T follicular helper cell (primary cell): Measurements from ENCODE around the gene APPL2.
"Not testable (repeated sequence)": the region's sequence is repeated elsewhere in the genome, so short reads cannot be mapped to it uniquely, and the experiment has no call there.

Source experiments
- DNase-seq: peaks from one replicate; pipeline ENCODE4 v3.0.0-alpha.2; 2020; ENCODE audit warnings: low read depth

APPL2 gene

GRCh38 chr12:105192624-105193225 lies 43.2 kb downstream of the APPL2 start:
- DNase-seq, result no peak

DNA sequence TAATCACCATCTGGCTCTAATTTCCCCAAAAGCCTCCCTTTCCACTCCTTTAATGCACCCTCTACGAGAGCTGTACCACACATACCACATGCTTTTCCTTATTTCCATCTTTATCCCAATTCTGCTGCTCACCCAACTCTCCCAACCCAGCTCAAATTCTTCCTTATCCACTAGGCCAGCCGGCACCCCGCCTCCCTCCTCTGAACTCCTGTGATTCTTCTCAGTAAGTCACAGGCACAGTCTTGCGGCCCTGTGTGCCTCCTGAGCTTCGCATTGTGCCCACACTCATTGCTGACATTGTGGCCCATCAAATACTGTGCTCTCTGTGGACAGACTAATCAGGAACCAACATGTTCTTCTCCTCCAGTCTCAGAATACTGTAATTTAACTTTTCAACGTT lies 45.4 kb downstream of the APPL2 start:
- DNase-seq, result no peak

GRCh38 chr12:105189293-105189692 lies 46.7 kb downstream of the APPL2 start:
- no peak for DNase-seq

DNA sequence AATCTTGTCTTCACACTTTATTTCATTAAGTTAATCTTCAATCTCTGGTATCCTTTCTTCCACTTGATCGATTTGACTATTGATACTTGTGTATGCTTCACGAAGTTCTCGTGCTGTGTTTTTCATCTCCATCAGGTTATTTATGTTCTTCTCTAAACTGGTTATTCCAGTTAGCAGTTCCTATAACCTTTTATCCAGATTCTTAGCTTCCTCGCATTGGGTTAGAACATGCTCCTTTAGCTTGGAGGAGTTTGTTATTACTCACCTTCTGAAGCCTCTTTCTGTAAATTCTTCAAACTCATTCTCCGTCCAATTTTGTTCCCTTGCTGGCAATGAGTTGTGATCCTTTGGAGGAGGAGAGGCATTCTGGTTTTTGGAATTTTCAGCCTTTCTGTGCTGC lies 52.0 kb downstream of the APPL2 start:
- DNase-seq, result not testable (repeated sequence)

DNA sequence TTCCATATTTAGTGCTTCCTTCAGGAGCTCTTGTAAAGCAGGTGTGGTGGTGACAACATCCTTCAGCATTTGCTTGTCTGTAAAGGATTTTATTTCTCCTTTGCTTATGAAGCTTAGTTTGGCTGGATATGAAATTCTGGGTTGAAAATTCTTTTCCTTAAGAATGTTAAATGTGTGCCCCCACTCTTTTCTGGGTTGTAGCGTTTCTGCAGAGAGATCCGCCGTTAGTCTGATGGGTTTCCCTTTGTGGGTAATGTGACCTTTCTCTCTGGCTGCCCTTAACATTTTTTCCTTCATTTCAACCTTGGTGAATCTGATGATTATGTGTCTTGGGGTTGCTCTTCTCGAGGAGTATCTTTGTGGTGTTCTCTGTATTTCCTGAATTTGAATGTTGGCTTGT lies 52.6 kb downstream of the APPL2 start:
- DNase-seq, result not testable (repeated sequence)

DNA sequence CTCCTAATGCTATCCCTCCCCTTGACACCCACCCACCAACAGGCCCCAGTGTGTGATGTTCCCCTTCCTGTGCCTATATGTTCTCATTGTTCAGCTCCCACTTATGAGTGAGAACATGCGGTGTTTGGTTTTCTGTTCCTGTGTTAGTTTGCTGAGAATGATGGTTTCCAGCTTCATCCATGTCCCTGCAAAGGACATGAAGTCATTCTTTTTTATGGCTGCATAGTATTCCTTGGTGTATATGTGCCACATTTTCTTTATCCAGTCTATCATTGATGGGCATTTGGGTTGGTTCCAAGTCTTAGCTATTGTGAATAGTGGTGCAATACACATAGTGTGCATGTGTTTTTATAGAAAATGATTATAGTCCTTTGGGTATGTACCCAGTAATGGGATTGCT lies 56.9 kb downstream of the APPL2 start:
- DNase-seq, result not testable (repeated sequence)

DNA sequence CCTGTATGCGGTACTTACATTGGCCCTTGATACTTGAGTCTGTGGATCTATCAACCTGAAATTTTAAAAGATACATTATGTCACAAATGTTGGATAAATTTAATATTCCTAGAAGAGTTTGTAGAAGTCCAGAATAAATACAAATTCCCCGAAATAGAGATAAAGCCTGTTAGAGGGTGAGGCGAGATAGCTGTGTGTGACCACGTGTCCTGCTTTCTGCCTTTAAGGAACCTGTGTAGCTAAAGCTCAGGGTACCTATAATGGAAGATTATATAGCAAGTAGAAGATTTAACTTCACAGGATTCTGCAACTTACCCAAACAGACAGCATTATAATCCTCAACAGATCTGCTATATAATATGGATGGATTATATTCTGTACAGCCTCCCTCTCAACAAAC lies 58.8 kb downstream of the APPL2 start:
- DNase-seq, result no peak

- no peak for DNase-seq
Measured at GRCh38 chr12:105175397-105175990, 60.5 kb downstream of the APPL2 start.

- no peak for DNase-seq
Measured at GRCh38 chr12:105171691-105172436, 64.1 kb downstream of the APPL2 start.

DNA sequence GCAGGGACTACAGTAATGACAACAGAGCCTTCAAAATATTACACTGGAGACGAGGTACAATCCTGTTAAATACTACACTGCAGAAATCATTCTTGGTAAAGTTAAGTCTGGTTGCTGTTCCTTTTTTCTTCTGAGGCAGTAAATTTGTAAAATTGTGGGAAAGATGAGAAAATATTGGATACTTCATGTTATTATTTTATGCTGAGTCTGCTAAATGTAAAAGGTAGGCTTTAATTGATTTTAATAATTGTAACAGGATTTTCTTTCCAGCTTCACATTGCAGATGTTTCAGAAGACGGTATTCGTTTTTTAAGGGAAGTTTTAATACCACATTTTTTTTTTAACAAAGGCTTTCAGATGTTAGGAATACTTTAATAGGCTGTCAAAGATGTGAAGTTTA lies 65.8 kb downstream of the APPL2 start:
- DNase-seq, result no peak

GRCh38 chr12:105168006-105168405 lies 68.0 kb downstream of the APPL2 start:
- DNase-seq, result no peak

- no peak for DNase-seq
Measured at GRCh38 chr12:105167346-105167745, 68.6 kb downstream of the APPL2 start.

DNA sequence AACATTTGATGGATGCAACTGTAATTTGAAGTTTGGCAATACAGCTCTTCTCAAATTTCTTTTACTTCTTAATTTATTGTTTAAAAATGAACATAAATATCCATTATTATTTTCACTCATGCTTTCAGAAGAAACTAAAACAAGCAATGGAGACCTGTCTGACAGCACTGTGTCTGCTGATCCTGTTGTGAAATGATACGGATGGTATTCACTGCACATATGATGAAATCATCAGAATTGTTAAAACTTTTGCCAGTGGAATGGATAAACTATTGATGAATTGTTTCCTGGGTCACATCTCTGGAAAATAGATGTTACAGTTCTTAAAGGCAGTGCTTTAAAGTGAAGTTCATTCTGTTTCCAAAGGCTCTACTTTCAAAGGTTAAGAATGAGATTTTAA lies 69.2 kb downstream of the APPL2 start:
- DNase-seq, result no peak

- no peak for DNase-seq
Measured at GRCh38 chr12:105164068-105164467, 71.9 kb downstream of the APPL2 start.

DNA sequence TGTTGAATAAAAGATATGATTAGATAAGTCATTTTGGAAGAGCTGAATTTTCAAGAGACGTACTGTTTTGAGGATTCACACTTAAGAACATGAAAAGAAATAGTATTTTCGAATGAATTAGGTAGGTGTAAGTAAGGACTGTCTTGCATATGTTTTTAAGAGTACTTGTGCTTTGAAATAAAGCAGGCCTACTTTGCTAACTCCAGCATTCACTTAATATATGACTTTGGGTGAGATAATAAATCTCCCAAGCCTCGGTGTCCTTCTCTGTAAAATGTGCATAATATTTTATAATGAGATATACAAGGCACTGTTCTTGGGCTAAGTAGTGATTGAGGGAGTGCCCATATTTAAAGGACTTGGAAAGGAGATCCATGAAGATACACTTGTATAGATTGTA lies 73.8 kb downstream of the APPL2 start:
- no peak for DNase-seq

GRCh38 chr12:105158876-105159275 lies 77.1 kb downstream of the APPL2 start:
- DNase-seq, result no peak

GRCh38 chr12:105157606-105158005 lies 78.4 kb downstream of the APPL2 start:
- DNase-seq, result no peak

GRCh38 chr12:105156260-105156659 lies 79.7 kb downstream of the APPL2 start:
- no peak for DNase-seq

DNA sequence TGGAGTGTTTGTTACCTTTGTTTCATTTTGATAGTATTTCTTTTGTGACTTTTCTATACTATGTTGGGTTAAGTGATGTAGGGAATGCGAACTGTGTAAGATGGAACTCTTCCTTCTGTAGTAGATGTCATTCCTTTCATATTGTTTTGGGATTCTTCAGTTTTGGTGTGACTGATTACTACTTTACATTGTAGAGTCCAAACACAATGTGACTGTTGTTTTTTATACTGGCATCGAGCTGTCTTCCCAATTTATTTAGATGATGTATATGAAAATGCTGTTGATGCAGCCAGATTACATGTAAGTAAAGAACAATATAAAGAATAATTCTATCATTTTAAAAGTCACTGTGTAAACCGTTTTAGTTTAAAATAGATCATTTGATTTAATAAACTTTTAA lies 93.7 kb downstream of the APPL2 start:
- no peak for DNase-seq

- DNase-seq, result no peak
Measured at GRCh38 chr12:105141320-105141922, 94.6 kb downstream of the APPL2 start.

DNA sequence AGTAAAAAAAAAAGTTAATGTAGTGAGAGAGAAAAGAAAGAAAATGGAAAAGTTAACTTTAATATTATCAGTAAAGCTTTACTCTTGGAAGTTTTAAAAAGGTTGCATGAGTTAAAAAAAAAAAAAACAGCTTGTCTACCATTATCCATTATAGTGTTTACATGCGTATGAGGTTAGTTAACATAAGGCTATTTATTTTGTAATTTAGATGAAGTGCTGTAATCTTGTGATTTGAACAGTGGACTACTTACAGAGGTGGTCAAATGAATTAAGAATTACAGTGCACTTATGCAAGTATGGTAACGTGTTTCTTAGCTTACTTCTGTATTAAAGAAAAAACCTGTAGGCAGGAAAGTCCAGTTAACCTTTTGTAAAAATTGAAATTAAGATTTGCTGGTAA lies 97.7 kb downstream of the APPL2 start:
- DNase-seq, result no peak
